Raji (cell line): Measurements from ENCODE around the gene OVCH2.

ENCODE experiments used
- POLR2A ChIP-seq: IDR thresholded peaks from 2 replicates; pipeline ENCODE4 v1.6.1; 2011; ENCODE audit warnings: low read depth, low read length, control low read depth; ENCODE audit not compliant: insufficient read depth

Gene OVCH2, protein sequence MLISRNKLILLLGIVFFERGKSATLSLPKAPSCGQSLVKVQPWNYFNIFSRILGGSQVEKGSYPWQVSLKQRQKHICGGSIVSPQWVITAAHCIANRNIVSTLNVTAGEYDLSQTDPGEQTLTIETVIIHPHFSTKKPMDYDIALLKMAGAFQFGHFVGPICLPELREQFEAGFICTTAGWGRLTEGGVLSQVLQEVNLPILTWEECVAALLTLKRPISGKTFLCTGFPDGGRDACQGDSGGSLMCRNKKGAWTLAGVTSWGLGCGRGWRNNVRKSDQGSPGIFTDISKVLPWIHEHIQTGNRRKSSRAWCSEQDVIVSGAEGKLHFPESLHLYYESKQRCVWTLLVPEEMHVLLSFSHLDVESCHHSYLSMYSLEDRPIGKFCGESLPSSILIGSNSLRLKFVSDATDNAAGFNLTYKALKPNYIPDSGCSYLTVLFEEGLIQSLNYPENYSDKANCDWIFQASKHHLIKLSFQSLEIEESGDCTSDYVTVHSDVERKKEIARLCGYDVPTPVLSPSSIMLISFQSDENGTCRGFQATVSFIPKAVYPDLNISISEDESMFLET

DNA sequence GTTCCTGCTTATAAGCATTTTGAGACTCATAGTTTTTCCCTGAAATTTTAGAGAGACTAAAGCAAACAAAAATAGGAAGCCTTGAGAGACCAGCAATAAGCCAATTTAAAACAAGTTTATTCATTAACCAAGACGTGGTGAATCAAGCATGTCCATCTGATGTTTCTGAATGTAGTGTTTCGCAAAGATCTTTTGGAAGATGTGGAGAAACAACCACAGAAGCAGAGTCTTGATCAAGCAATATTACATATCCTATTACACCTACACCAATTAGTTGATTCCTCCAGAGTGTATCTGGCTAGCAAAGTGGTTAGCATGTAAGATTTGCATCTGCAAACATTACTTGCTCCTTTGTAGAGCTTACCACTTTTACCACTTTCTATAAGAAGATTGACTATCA lies at the start of gene OVCH2:
Gene OVCH2 (minus strand): TSS at position 101 of the 400 bp plus-strand sequence. CDS start 83 bp downstream, at position 18.
- TF ChIP-seq POLR2A, result no peak

DNA sequence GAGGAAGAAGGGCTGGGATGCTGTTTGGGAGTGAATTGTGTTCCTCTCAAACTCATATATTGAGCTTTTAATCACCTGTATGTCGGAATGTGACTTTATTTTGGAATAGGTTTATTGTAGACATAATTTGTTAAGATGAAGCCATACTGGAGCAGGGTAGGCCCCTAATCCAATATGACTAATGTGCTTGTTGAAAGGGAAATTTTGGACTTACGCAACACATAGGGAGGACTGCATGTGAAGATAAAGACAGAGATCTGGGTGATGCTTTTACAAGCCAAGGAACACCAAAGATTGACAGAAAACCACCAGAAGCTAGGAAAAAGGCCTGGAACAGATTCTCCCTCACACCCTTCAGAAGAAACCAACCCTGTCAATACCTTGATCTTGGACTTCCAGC lies 43.2 kb upstream of the OVCH2 start:
- TF ChIP-seq POLR2A, result no peak

DNA sequence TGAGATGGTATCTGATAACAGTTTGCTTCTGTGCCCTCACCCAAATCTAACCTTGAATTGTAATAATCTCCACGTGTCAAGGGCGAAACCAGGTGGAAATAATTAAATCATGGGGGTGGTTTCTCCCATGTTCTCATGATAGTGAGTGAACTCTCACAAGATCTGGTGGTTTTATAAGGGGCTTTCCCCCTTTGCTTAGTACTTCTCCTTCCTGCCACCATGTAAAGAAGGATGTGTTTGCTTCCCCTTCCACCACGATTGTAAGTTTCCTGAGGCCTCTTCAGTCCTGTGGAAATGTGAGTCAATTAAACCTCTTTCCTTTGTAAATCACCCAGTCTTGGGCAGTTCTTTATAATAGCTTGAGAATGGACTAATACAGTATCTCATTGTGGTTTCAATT lies 8.5 kb upstream of the OVCH2 start:
- TF ChIP-seq POLR2A, result no peak

DNA sequence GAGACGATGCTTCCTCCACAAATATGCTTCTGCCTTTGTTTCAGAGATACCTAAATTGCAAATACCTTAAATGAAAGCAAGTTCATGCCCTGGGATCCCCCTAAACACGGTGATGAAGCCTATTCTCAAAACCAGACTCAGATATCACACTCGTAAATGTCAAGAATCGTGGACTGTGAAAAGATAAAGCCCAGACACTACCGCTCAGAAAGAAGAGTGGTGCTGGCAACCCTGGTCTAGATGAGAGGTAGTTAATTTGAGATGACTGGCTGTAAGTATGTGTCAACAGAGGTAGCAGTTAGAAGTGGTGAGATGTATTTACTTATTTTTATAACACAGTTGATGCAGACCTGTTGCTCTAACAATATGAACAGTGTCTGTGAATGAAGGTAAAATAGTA lies 2.5 kb downstream of the OVCH2 start:
- TF ChIP-seq POLR2A, result no peak

DNA sequence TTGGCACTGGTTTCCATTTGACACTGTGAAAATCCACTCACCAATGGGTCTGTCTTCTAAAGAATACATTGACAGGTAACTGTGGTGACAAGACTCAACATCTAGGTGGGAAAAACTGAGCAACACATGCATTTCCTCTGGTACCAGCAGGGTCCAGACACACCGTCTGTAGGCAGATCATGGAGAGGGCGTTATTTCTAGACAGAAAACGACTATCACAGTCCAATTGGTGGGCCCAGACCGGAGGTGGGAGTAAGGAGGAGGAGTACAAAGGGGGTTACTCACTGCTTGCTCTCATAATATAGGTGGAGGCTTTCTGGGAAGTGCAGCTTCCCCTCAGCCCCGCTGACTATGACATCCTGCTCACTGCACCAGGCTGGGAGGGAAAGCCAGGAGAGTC lies 9.9 kb downstream of the OVCH2 start:
- no peak for TF ChIP-seq POLR2A

DNA sequence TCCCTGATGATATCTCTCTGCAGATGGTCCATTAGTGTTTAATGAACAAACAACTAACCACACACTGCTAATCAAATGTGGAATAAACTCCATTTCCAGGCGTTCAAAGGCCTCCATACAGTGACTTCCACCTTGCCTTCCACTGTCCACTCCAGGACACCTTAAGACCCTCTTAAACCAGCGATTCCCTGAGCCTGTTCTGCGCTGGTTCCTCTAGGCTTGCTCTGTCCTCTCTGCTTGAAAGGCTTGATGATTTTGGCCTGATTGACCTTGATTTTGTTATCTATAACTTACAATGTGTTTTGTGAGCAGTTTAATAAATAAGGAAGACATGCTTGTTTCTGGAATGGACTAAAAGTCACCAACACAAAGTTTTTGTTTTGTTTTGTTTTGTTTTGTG lies 12.0 kb downstream of the OVCH2 start:
- no peak for TF ChIP-seq POLR2A

DNA sequence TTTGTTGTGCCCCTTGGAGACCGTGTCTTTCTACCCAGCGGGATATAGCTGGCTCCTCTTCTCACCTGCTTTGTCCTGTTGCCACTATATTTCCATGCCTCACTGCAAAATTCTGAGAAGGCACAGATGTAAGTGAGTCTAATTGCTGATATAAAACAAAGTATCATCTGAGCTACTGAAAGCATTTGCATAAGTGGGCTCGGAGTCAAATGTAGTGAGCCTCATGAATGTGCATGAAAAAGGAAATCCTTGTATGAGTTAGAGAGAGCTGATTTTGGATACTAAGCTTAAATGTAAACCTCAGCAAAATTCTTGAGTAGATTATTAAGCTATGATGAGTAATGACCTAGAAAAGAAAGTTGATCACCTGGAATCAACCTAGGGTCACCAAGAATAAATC lies 13.9 kb downstream of the OVCH2 start:
- no peak for TF ChIP-seq POLR2A

DNA sequence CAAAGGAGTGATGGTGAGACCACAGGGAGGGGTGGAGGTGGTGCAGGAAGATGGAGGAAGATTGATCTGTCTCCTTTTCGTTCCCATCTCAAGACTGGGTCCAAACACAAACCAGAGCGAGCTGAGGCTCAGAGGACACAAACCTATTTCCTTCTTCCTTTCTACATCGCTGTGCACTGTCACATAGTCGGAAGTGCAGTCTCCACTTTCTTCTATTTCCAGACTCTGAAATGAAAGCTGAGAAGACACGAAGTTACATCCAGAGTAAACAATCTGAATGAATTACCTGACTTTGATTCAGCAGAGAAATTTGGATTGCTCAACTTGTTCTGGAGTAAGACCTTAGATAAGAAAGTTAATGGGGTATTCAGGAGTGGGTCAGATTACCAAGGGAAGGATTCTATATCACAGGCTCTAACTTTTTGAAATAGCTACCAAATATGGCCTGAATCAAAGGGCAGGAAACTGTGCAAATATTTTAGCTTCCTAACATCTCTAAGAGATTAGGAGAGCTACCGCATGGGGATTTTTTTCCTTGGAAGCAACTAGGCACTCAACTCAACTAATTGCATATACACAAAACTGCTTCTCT lies 14.4 kb downstream of the OVCH2 start:
- TF ChIP-seq POLR2A, result no peak

DNA sequence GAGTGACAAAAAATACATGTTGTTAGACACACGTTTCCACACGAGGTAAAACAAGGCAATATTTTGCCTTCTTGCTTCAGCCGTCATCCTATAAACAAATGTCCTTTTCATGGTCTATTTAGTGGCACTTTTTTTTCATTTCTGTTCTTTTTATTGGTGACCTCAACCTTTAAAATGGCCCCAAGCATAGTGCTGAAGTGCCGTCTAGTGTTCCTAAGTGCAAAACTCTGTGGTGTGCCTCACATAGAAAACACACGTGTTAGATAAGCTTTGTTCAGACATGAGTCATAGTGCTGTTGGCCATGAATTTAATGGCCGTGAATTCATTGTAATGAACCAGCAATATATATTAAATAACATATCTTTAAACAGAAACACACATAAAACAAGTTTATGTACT lies 15.6 kb downstream of the OVCH2 start:
- TF ChIP-seq POLR2A, result no peak

DNA sequence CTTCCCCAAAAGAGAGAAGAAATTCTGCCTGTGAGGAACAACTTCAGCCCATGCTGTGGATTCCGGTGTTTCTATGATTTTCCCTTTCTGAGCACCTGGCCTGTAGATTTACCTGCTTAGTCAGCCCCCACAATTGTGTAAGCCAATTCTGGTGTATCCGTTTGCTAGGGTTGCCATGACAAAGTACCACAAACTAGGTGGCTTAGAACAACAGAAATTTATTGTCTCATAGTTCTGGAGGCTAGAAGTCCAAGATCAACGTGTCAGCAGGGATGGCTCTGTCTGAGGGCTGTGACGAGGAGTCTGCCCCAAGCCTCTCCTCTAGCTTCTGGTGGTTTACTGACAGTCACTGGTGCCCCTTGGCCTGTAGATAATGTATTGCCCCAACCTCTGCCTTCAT lies 17.0 kb downstream of the OVCH2 start:
- TF ChIP-seq POLR2A, result no peak

DNA sequence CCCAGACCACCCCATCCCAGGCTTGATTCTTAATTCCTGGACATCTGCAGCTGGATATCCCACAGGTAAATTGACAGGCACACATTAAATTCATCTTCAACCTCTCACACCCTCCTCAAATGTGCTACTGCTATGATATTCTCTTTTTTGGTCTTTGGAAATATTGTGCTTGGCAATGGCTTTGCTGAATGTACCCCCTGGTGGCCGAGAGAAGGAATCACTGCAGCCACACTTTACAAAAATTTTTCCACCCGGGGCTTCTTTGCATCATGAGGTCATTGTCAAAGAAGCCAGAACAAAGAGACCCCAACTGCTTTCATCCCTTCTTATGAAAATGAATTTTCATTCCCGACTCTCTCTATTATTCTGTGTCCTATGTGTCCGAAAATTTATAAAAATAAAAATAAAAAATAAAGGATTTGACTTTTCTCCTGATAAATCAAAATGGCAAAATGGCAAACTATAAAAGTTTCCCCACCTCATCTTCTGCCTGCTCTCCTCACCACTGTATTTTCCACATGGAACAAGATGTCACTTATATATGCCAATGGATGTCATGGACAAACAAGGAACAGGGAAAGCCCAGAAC lies 17.9 kb downstream of the OVCH2 start:
- no peak for TF ChIP-seq POLR2A

DNA sequence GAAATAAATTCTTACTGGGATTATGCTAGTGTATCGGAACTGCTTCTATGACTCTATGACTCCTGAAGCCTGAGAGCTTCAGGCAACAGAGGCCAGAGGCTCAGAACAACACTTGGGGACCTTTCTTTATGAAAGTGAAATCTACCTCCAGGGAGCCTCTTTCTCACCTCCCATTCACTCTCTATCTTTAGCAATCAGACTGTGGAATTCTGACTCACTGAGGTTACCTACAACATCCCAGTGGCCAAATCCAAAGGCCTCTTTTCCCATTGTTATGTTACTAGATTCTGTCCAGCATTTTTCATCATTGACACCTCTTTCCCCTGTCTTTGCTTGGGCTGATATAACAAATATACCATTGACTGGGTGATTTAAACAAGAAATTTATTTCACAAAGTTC lies 18.9 kb downstream of the OVCH2 start:
- no peak for TF ChIP-seq POLR2A

DNA sequence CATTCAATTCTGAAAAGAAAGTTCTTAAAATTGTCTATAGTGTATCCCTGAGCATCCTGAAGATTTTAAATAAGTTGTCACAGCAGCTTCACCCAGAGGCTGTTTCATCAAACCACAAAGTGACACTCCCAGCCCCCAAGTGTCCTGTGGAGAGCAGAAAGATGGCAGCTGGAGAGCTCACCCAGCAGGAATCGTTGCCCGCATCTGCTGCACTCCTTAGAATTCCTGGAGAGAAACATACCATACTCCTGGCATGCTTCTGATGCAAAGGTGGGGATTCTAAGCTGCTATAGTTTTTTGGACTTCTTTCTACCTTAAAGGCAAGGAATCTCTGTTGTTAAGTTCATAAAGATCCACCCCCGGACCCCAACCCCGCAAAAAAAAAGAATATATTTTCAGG lies 19.5 kb downstream of the OVCH2 start:
- TF ChIP-seq POLR2A, result no peak

DNA sequence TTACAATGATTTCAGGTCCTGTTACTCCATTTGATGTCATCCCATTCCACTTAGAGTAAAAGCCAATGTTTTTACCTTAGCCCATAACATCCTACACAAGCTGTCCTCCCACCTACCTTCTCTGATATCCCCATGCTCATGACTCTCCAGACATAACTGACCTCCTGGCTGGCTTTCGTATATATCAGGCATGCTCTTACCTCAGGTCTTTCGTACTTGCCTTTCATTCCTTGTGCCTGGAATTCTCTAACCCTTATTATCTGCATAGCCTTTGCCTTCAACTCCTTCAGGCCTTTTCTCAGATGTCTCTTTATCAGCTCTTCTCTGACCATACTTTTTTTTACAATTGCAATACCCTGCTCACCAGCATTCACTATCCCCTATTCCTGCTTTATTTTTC lies 22.7 kb downstream of the OVCH2 start:
- no peak for TF ChIP-seq POLR2A

DNA sequence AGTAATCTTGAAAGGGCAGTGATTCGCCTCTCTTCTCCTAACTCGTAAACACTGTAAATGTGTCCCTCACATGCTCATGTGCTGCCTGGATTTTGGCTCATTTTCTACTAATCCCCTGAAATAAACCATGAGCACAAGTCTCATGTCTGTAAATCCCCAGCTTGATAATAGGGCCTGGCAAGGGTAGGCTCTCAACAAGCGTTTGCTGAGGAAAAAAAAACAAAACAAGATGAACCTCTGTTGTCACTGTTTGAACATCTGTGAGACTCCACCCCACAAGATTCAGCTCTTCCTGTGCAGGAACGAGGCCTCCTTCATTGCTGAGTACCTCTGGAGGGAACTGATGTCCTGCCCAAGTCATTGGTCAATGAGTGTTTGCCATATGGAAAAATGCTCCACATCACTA lies 28.5 kb downstream of the OVCH2 start:
- TF ChIP-seq POLR2A, result no peak

DNA sequence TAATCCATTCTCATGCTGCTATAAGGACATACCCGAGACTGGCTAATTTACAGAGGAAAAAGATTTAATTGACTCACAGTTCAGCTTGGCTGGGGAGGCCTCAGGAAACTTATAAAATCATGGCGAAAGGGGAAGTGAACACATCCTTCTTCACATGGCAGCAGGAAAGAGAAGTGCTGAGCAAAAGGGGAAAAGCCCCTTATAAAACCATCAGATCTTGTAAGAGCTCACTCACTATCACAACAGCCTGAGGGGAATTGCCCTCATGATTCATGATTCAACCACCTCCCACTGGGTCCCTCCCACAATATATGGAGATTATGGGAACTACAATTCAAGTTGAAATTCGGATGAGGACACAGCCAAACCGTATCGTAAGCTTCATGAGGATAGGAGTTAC lies 29.2 kb downstream of the OVCH2 start:
- no peak for TF ChIP-seq POLR2A

DNA sequence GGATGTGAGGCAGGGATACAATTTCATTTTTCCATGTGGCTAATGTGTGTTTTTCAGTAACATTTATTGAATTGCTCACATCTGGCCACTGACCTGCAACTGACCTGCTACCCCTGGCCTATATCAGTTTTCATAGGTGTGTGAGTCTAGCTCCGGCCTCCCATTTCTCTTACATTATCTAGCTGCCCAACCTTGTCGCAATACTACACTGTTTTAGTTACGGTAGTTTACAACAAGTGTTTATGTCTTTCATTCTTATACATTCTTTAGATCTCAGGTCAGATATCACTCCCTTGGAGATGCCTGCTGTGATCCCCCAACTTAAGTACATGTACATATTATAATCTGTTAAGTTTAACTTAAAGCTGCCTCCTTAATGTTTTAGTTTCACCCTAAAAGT lies 30.6 kb downstream of the OVCH2 start:
- TF ChIP-seq POLR2A, result no peak
